IMR-90 (cell line): ENCODE measurements around the gene STAC3. TPM values are rescaled to one million over a fixed set of nuclear protein-coding genes. Genes with fewer than 3 reads are reported as not detected.

Experiments
- ATAC-seq: fragments of 200-7000 bp; cut with Tn5 transposase; 2 replicates; pipeline ENCODE4 v1.9.1; 2020; ENCODE audit warnings: low read depth, mild to moderate bottlenecking, moderate library complexity
- BruUV-seq: library from RNA; stranded (reverse); fragments of 400-500 nt; replicated peaks from 2 replicates; lab custom pipeline; 2021; lab: Mats Ljungman, UMichigan
- CTCF ChIA-PET: fragments of 300-600 bp; formaldehyde crosslinking; extraction: SDS; loops from one replicate; lab custom pipeline; 2021; ENCODE audit warnings: antibody characterized with exemption; lab: Yijun Ruan, JAX
- POLR2A ChIA-PET: fragments of 300-600 bp; sonication (Branson Sonifier 250); formaldehyde crosslinking; loops from one replicate; lab custom pipeline; 2022; ENCODE audit warnings: antibody characterized with exemption; ENCODE audit not compliant: unreplicated experiment; lab: Charles Lee
- DNase-seq: peaks from one replicate; pipeline ENCODE4 v3.0.0; 2013
- H2AFZ ChIP-seq: replicated peaks from 2 replicates; pipeline ENCODE3; 2013; ENCODE audit warnings: low read length, mild to moderate bottlenecking; ENCODE audit not compliant: poor library complexity
- H2AK5ac ChIP-seq: 2 replicates; pipeline ENCODE4 v1.6.1; 2013; ENCODE audit warnings: low read depth, low read length, inconsistent platforms
- H2AK9ac ChIP-seq: replicated peaks from 2 replicates; pipeline ENCODE3; 2013; ENCODE audit warnings: mild to moderate bottlenecking, low read depth, low read length, moderate library complexity; ENCODE audit not compliant: poor library complexity
- H2BK120ac ChIP-seq: 2 replicates; pipeline ENCODE4 v1.6.1; 2013; ENCODE audit warnings: low read depth, low read length, inconsistent platforms
- H2BK15ac ChIP-seq: 3 replicates; pipeline ENCODE4 v1.6.1; 2013; ENCODE audit warnings: low read depth, low read length, inconsistent platforms
- H2BK20ac ChIP-seq: 2 replicates; pipeline ENCODE4 v1.6.1; 2013; ENCODE audit warnings: low read depth, mild to moderate bottlenecking, inconsistent platforms, low read length, moderate library complexity
- H2BK5ac ChIP-seq: 2 replicates; pipeline ENCODE4 v1.6.1; 2013; ENCODE audit warnings: mild to moderate bottlenecking, low read depth, low read length, inconsistent platforms; ENCODE audit not compliant: poor library complexity, severe bottlenecking
- H3K14ac ChIP-seq: replicated peaks from 2 replicates; pipeline ENCODE4 v1.6.1; 2013; ENCODE audit warnings: low read depth, low read length, inconsistent platforms
- H3K18ac ChIP-seq: 2 replicates; pipeline ENCODE4 v1.6.1; 2013; ENCODE audit warnings: low read depth, low read length, control low read depth
- H3K23ac ChIP-seq: 2 replicates; pipeline ENCODE4 v1.6.1; 2013; ENCODE audit warnings: low read depth, low read length, inconsistent platforms
- H3K27ac ChIP-seq: 2 replicates; pipeline ENCODE4 v1.5.1; 2013; ENCODE audit warnings: mild to moderate bottlenecking, control low read depth, low read length; ENCODE audit not compliant: insufficient read depth
- H3K27me3 ChIP-seq: 2 replicates; pipeline ENCODE4 v1.6.1; 2013; ENCODE audit warnings: low read length; ENCODE audit not compliant: control insufficient read depth, insufficient read depth
- H3K36me3 ChIP-seq: 2 replicates; pipeline ENCODE4 v1.6.1; 2013; ENCODE audit warnings: low read length, mixed read lengths; ENCODE audit not compliant: control insufficient read depth, insufficient read depth
- H3K4ac ChIP-seq: 2 replicates; pipeline ENCODE4 v1.6.1; 2013; ENCODE audit warnings: low read depth, low read length, inconsistent platforms
- H3K4me1 ChIP-seq: 2 replicates; pipeline ENCODE4 v1.6.1; 2013; ENCODE audit warnings: low read length, mixed read lengths; ENCODE audit not compliant: control insufficient read depth, insufficient read depth
- H3K4me2 ChIP-seq: 2 replicates; pipeline ENCODE4 v1.6.1; 2013; ENCODE audit warnings: low read depth, mild to moderate bottlenecking, control low read depth, low read length, moderate library complexity
- H3K4me3 ChIP-seq: 2 replicates; pipeline ENCODE4 v1.5.1; 2013; ENCODE audit warnings: low read depth, mild to moderate bottlenecking, control low read depth, low read length, moderate library complexity; ENCODE audit not compliant: insufficient read depth
- H3K56ac ChIP-seq: 2 replicates; pipeline ENCODE4 v1.6.1; 2013; ENCODE audit warnings: low read length, inconsistent platforms; ENCODE audit not compliant: insufficient read depth; ENCODE audit errors: extremely low read depth
- H3K79me1 ChIP-seq, 2 experiments: 2 replicates each; pipeline ENCODE4 v1.6.1; 2013; ENCODE audit warnings: low read length in 2 of 2, inconsistent platforms in 1 of 2, low read depth in 1 of 2
- H3K9ac ChIP-seq: 2 replicates; pipeline ENCODE4 v1.6.1; 2013; ENCODE audit warnings: low read depth, low read length, control low read depth
- H3K9me1 ChIP-seq: 2 replicates; pipeline ENCODE4 v1.6.1; 2013; ENCODE audit warnings: low read length, inconsistent platforms; ENCODE audit not compliant: insufficient read depth
- H3K9me3 ChIP-seq: 2 replicates; pipeline ENCODE4 v1.6.1; 2013; ENCODE audit warnings: low read length; ENCODE audit not compliant: control insufficient read depth, insufficient read depth
- H4K20me1 ChIP-seq: 2 replicates; pipeline ENCODE4 v1.6.1; 2013; ENCODE audit warnings: low read length, inconsistent platforms; ENCODE audit not compliant: insufficient read depth
- H4K5ac ChIP-seq: 2 replicates; pipeline ENCODE4 v1.6.1; 2013; ENCODE audit warnings: mild to moderate bottlenecking, low read depth, low read length, control low read depth
- H4K8ac ChIP-seq, 2 experiments: 2 replicates each; pipeline ENCODE4 v1.6.1; 2013; ENCODE audit warnings: low read depth in 2 of 2, low read length in 2 of 2, control low read depth in 1 of 2, inconsistent platforms in 1 of 2
- H4K91ac ChIP-seq: 2 replicates; pipeline ENCODE4 v1.6.1; 2013; ENCODE audit warnings: low read depth, low read length, inconsistent platforms; ENCODE audit not compliant: insufficient read depth
- BHLHE40 ChIP-seq: fragments of 150-350 bp; IDR thresholded peaks from 2 replicates; pipeline ENCODE4 v1.6.1; 2016; ENCODE audit warnings: mild to moderate bottlenecking, low read depth, low read length
- CEBPB ChIP-seq: IDR thresholded peaks from 2 replicates; pipeline ENCODE4 v1.6.1; 2012; ENCODE audit warnings: low read depth, low read length, improper control_type of control experiment
- CHD1 ChIP-seq: IDR thresholded peaks from 2 replicates; pipeline ENCODE4 v1.6.1; 2012; ENCODE audit warnings: low read depth, low read length, improper control_type of control experiment
- ELK1 ChIP-seq: fragments of 150-350 bp; IDR thresholded peaks from 2 replicates; pipeline ENCODE4 v1.6.1; 2016; ENCODE audit warnings: low read depth, mild to moderate bottlenecking, low read length, moderate library complexity, borderline replicate concordance
- MAFK ChIP-seq: IDR thresholded peaks from 2 replicates; pipeline ENCODE4 v1.6.1; 2012; ENCODE audit warnings: low read depth, low read length, improper control_type of control experiment
- MAZ ChIP-seq: IDR thresholded peaks from 2 replicates; pipeline ENCODE4 v1.6.1; 2012; ENCODE audit warnings: low read depth, mild to moderate bottlenecking, low read length, improper control_type of control experiment, moderate library complexity, borderline replicate concordance
- MXI1 ChIP-seq: IDR thresholded peaks from 2 replicates; pipeline ENCODE4 v1.6.1; 2012; ENCODE audit warnings: low read depth, mild to moderate bottlenecking, low read length, moderate library complexity, borderline replicate concordance
- NFE2L2 ChIP-seq: fragments of 150-350 bp; IDR thresholded peaks from 2 replicates; pipeline ENCODE4 v1.6.1; 2016; ENCODE audit warnings: low read depth, mild to moderate bottlenecking, low read length
- POLR2A ChIP-seq: IDR thresholded peaks from 2 replicates; pipeline ENCODE4 v1.6.1; 2012; ENCODE audit warnings: mild to moderate bottlenecking, low read depth, low read length
- RAD21 ChIP-seq: IDR thresholded peaks from 2 replicates; pipeline ENCODE4 v1.6.1; 2012; ENCODE audit warnings: low read length, improper control_type of control experiment
- RCOR1 ChIP-seq: IDR thresholded peaks from 2 replicates; pipeline ENCODE4 v1.6.1; 2012; ENCODE audit warnings: mild to moderate bottlenecking, low read length, improper control_type of control experiment; ENCODE audit not compliant: insufficient replicate concordance
- SMC3 ChIP-seq: fragments of 150-350 bp; IDR thresholded peaks from 2 replicates; pipeline ENCODE4 v1.6.1; 2016; ENCODE audit warnings: low read depth, mild to moderate bottlenecking, antibody characterized with exemption, low read length, moderate library complexity
- WGBS, 2 experiments: methylation state at CpG; one replicate each; pipeline versions ENCODE4 v1.1.5 to v1.1.7; 2013; ENCODE audit warnings: missing lambda C conversion rate in 2 of 2; ENCODE audit not compliant: insufficient read length in 1 of 2; ENCODE audit errors: extremely low coverage in 2 of 2; 5-methylcytosine and 5-hydroxymethylcytosine counted together
- dilution Hi-C: fragments of 300-500 bp; cut with HindIII; formaldehyde crosslinking; loops from one replicate; pipeline ENCODE4 v1.14.3; 2018; ENCODE audit warnings: low sequenced_read_pairs; ENCODE audit not compliant: unreplicated experiment
- in situ Hi-C: fragments of 300-500 bp; cut with MboI; formaldehyde crosslinking; loops from 3 replicates; pipeline ENCODE4 v1.14.3; 2019; ENCODE audit warnings: low sequenced_read_pairs, inconsistent platforms, mixed read lengths
- intact Hi-C: fragments of 100-400 bp; cut with micrococcal nuclease; formaldehyde crosslinking; loops from 2 replicates; pipeline ENCODE4 v1.10.0; 2022
- polyA plus RNA-seq, 3 experiments: library from polyadenylated mRNA; depleted of rRNA; stranded (reverse); fragments of >200 nt; gene quantifications; 2 replicates each; pipeline ENCODE4 v1.2.3, GENCODE V29; 2012; ENCODE audit warnings: low replicate concordance in 1 of 3
- total RNA-seq: library from RNA; depleted of rRNA; stranded (reverse); fragments of >200 nt; gene quantifications from 2 replicates; pipeline ENCODE4 v1.2.3, GENCODE V29; 2012

The STAC3 gene
- total and polyA plus RNA-seq, 2 of the 4 experiments (the other 2 are of a cell fraction) = 0.18 to 0.67 TPM

- Histone ChIP-seq H3K4me3 (no peak overlapping the region), H3K14ac (no peak overlapping the region), H2AK9ac (peak overlapping the region; percentile 72), H3K9ac (no peak overlapping the region), H3K9me1 (no peaks in the 10 kb centered on the region), H3K4me2 (no peak overlapping the region), H2AK5ac (no peak overlapping the region), H2BK20ac (no peak overlapping the region), H3K27me3 (peaks cover 9% of the 10 kb centered on the region; the same call in 1 of the 2 replicates), H3K27ac (no peak overlapping the region), H3K36me3 (peaks cover 80% of the 10 kb centered on the region), H2BK15ac (no peak overlapping the region), H3K23ac (no peak overlapping the region), H3K4ac (no peak overlapping the region), H3K18ac (no peak overlapping the region), H3K79me1 (peaks cover 0 to 11% of the 10 kb centered on the region in 2 experiments; a peak in 1 of 4 replicates), H2BK120ac (no peak overlapping the region), H3K56ac (no peak overlapping the region), H3K4me1 (peaks cover 2% of the 10 kb centered on the region; the same call in 1 of the 2 replicates), H2AFZ (no peak overlapping the region), H4K5ac (no peak overlapping the region), H3K9me3 (no peaks in the 10 kb centered on the region), H4K20me1 (peaks cover 50% of the 10 kb centered on the region), H4K91ac (no peak overlapping the region), H2BK5ac (no peak overlapping the region), H4K8ac (no peak overlapping the region)
- intact Hi-C loops (no loop called here), in situ Hi-C loops (no loop called here), dilution Hi-C loops (no loop called here)
- CTCF ChIA-PET = no interaction called here
- no peak for DNase-seq
- ATAC-seq = no peak
- WGBS, 2 experiments = 92% methylated on average over 3 of the region's 15 CpGs; no CpG with 5 or more reads in 1 of the 2 experiments
- BruUV-seq = no TSS peak
- POLR2A ChIA-PET = no interaction called here
- TF ChIP-seq CHD1 (no peak), MAFK (no peak), MAZ (no peak), RAD21 (no peak), CEBPB (no peak), BHLHE40 (no peak), ELK1 (no peak), RCOR1 (no peak), SMC3 (no peak), POLR2A (no peak), NFE2L2 (no peak), MXI1 (no peak)
These were observed 40.5 kb downstream of the STAC3 start for GRCh38 chr12:57210461-57210860.
